ENCODE measurements around the gene ANP32A.

DNA sequence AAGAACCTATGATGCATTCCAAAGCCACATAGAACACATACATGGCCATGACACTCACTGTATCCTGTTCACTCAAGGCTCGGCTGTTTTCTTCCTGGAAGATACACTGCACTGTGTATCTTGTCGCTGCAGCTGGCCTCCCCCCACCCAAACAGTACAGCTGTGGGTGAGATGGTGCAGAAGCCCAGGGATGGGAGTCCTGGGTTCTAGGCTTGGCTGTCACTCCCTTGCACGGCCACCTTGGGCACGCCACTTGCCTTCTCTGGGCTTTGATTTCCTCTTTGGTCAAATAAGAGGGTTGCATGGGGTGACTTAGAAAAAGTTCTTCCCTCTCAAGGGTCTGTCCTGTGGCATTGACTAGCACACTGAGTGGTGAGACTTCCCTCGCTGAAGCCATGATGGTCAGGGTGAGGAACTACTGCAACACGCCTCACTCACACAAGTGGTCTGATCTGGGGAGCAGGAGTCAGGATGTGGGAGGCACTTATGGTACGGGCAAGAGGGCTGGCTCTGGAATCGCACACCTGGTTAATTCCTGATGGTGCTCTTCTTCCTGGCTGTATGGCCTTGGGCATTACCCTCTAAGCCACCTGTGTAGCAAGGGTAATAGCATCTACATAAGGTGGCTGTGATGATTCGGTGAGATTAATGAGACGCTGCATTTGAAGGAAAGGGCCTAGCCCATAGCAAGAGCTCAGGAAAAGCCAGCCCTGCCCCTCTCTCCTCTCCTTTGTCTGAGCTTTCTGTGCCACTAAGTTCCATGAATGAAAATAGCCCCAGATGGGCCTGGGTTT, 44.0 kb downstream of the ANP32A start:
- TF ChIP-seq, protein P1, sequence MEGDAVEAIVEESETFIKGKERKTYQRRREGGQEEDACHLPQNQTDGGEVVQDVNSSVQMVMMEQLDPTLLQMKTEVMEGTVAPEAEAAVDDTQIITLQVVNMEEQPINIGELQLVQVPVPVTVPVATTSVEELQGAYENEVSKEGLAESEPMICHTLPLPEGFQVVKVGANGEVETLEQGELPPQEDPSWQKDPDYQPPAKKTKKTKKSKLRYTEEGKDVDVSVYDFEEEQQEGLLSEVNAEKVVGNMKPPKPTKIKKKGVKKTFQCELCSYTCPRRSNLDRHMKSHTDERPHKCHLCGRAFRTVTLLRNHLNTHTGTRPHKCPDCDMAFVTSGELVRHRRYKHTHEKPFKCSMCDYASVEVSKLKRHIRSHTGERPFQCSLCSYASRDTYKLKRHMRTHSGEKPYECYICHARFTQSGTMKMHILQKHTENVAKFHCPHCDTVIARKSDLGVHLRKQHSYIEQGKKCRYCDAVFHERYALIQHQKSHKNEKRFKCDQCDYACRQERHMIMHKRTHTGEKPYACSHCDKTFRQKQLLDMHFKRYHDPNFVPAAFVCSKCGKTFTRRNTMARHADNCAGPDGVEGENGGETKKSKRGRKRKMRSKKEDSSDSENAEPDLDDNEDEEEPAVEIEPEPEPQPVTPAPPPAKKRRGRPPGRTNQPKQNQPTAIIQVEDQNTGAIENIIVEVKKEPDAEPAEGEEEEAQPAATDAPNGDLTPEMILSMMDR (IDR thresholded peaks at IDR 0.05), result no peak
- no peak for TF ChIP-seq POLR2A (IDR thresholded peaks at IDR 0.05)
